ENCODE measurements around the gene EPM2A.
A peak's percentile ranks its signal among the peaks of the same experiment; 100 is the strongest.

EPM2A gene

GRCh38 chr6:145673504-145673903 is 61.8 kb downstream of the EPM2A start:
- no peak for DNase-seq (ENCODE audit: low read depth in 2 of 2)

GRCh38 chr6:145670311-145670710 is 65.0 kb downstream of the EPM2A start:
- DNase-seq (ENCODE audit: low read depth in 2 of 2) = no peak

GRCh38 chr6:145669627-145670034 is 65.7 kb downstream of the EPM2A start:
- no peak for DNase-seq (ENCODE audit: low read depth in 2 of 2)

- DNase-seq (ENCODE audit: low read depth in 2 of 2) = no peak
These were observed 66.5 kb downstream of the EPM2A start for GRCh38 chr6:145668844-145669243.

GRCh38 chr6:145660676-145661075 is 74.6 kb downstream of the EPM2A start:
- no peak for DNase-seq (ENCODE audit: low read depth in 2 of 2)

GRCh38 chr6:145656128-145656527 is 79.2 kb downstream of the EPM2A start:
- DNase-seq (ENCODE audit: low read depth in 2 of 2) = no peak

GRCh38 chr6:145652572-145652971 is 82.7 kb downstream of the EPM2A start:
- no peak for DNase-seq (ENCODE audit: low read depth in 2 of 2)

GRCh38 chr6:145651988-145652387 is 83.3 kb downstream of the EPM2A start:
- no peak for DNase-seq (ENCODE audit: low read depth in 2 of 2)

GRCh38 chr6:145648149-145648548 is 87.2 kb downstream of the EPM2A start:
- no peak for DNase-seq (ENCODE audit: low read depth in 2 of 2)

GRCh38 chr6:145647602-145648001 is 87.7 kb downstream of the EPM2A start:
- DNase-seq (ENCODE audit: low read depth in 2 of 2) = no peak

- no peak for DNase-seq (ENCODE audit: low read depth in 2 of 2)
These were observed 91.6 kb downstream of the EPM2A start for GRCh38 chr6:145643760-145644159.

- peak; percentile 30 to 68 for DNase-seq (ENCODE audit: low read depth in 2 of 2)
These were observed 101.2 kb downstream of the EPM2A start for GRCh38 chr6:145633981-145634627.

- DNase-seq (ENCODE audit: low read depth in 2 of 2) = no peak
These were observed 102.3 kb downstream of the EPM2A start for GRCh38 chr6:145632971-145633370.

- DNase-seq (ENCODE audit: low read depth in 2 of 2) = no peak
These were observed 103.9 kb downstream of the EPM2A start for GRCh38 chr6:145631374-145631773.

- no peak for DNase-seq (ENCODE audit: low read depth in 2 of 2)
These were observed 104.7 kb downstream of the EPM2A start for GRCh38 chr6:145630598-145630997.

- no peak for DNase-seq (ENCODE audit: low read depth in 2 of 2)
These were observed 105.8 kb downstream of the EPM2A start for GRCh38 chr6:145629478-145629877.

GRCh38 chr6:145627451-145627850 is 107.9 kb downstream of the EPM2A start:
- no peak for DNase-seq (ENCODE audit: low read depth in 2 of 2)

GRCh38 chr6:145626857-145627256 is 108.5 kb downstream of the EPM2A start:
- DNase-seq (ENCODE audit: low read depth in 2 of 2) = no peak

- DNase-seq (ENCODE audit: low read depth in 2 of 2) = no peak
These were observed 112.1 kb downstream of the EPM2A start for GRCh38 chr6:145623231-145623630.

- DNase-seq (ENCODE audit: low read depth in 2 of 2) = no peak
These were observed 113.5 kb downstream of the EPM2A start for GRCh38 chr6:145621776-145622175.

GRCh38 chr6:145620088-145620487 is 115.2 kb downstream of the EPM2A start:
- DNase-seq (ENCODE audit: low read depth in 2 of 2) = no peak

GRCh38 chr6:145609521-145609920 is 125.8 kb downstream of the EPM2A start:
- no peak for DNase-seq (ENCODE audit: low read depth in 2 of 2)

GRCh38 chr6:145608850-145609249 is 126.5 kb downstream of the EPM2A start:
- DNase-seq (ENCODE audit: low read depth in 2 of 2) = no peak

GRCh38 chr6:145603991-145604390 is 131.3 kb downstream of the EPM2A start:
- DNase-seq (ENCODE audit: low read depth in 2 of 2) = no peak

Measured in stimulated activated CD8-positive, alpha-beta memory T cell treated with anti-CD3 and anti-CD28 coated beads, Interleukin-7, amount 100 ng/mL, for 1 hour (primary cell).